ENCODE measurements around the gene SAMD10.

Gene SAMD10

GRCh38 chr20:64011366-64011779, 31.9 kb upstream of the SAMD10 start:
- no peak overlapping the region for H3K4me3 ChIP-seq (ENCODE audit: low read length)
- H3K9ac ChIP-seq (ENCODE audit: low read length): no peak overlapping the region
- no peaks in the 10 kb centered on the region for H3K4me1 ChIP-seq (ENCODE audit: control insufficient read depth, insufficient read depth, low read length)
- H3K36me3 ChIP-seq (ENCODE audit: control insufficient read depth, insufficient read depth, low read length): peaks cover 33% of the 10 kb centered on the region
- H3K27ac ChIP-seq (ENCODE audit: low read depth, low read length): no peak overlapping the region
- no peaks in the 10 kb centered on the region for H3K27me3 ChIP-seq (ENCODE audit: control insufficient read depth, insufficient read depth, low read length)

- Histone ChIP-seq H3K27ac (ENCODE audit: low read depth, low read length) (no peak overlapping the region), H3K36me3 (ENCODE audit: control insufficient read depth, insufficient read depth, low read length) (peaks cover 36% of the 10 kb centered on the region), H3K27me3 (ENCODE audit: control insufficient read depth, insufficient read depth, low read length) (no peaks in the 10 kb centered on the region), H3K9ac (ENCODE audit: low read length) (no peak overlapping the region), H3K4me3 (ENCODE audit: low read length) (no peak overlapping the region), H3K4me1 (ENCODE audit: control insufficient read depth, insufficient read depth, low read length) (no peaks in the 10 kb centered on the region)
These were observed 31.3 kb upstream of the SAMD10 start for GRCh38 chr20:64010711-64011237.

DNA sequence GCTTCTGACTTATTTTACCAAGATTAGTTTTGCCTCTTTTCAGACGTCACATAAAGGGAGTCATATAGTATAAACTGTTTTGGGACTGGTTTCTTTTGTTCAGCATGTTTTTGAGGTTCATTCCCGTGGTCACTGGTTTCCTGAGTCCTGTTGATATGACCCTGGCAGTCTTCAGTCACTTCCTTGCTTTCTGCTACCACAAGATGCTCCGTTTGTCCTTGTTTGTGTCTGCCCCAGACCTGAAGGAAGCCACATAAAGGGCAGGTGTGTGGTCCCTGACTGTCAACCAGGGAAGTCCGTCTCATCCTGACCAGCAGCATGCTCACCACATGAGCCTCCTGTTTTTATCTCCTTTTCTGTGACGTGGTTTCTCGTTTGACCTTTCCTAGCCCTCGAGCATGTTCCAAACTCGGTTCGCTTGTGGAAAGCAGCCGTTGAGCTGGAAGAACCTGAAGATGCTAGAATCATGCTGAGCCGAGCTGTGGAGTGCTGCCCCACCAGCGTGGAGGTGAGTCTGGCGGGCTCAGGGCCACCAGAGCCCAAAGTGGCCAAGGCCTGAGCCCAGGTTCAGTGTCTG, 30.5 kb upstream of the SAMD10 start:
- H3K4me1 ChIP-seq (ENCODE audit: control insufficient read depth, insufficient read depth, low read length): no peaks in the 10 kb centered on the region
- H3K4me3 ChIP-seq (ENCODE audit: low read length): no peak overlapping the region
- H3K27ac ChIP-seq (ENCODE audit: low read depth, low read length): no peak overlapping the region
- no peaks in the 10 kb centered on the region for H3K27me3 ChIP-seq (ENCODE audit: control insufficient read depth, insufficient read depth, low read length)
- H3K36me3 ChIP-seq (ENCODE audit: control insufficient read depth, insufficient read depth, low read length): peaks cover 38% of the 10 kb centered on the region
- H3K9ac ChIP-seq (ENCODE audit: low read length): no peak overlapping the region

DNA sequence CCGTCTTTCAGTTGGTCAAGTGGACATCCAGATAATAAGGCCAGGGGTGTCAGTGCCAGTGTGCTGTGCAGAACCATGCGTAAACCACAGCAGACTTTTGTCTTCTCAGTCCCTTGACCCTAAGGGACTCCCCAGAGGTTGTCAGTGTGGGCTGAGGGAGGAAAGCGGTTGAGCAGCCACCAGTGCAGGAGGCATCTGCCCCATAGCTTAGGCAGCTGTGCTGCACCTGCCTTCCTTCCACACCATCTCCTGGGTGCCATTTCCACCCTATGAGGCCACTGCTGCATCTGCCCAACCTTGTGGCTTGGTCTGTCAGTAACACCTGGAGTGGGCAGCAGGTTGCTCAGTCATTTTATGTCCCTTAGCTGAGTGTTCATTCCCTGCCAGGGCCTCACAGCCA, 27.5 kb upstream of the SAMD10 start:
- H3K9ac ChIP-seq (ENCODE audit: low read length): no peak overlapping the region
- no peaks in the 10 kb centered on the region for H3K4me1 ChIP-seq (ENCODE audit: control insufficient read depth, insufficient read depth, low read length)
- no peaks in the 10 kb centered on the region for H3K27me3 ChIP-seq (ENCODE audit: control insufficient read depth, insufficient read depth, low read length)
- peaks cover 46% of the 10 kb centered on the region for H3K36me3 ChIP-seq (ENCODE audit: control insufficient read depth, insufficient read depth, low read length)
- H3K4me3 ChIP-seq (ENCODE audit: low read length): no peak overlapping the region
- H3K27ac ChIP-seq (ENCODE audit: low read depth, low read length): no peak overlapping the region

DNA sequence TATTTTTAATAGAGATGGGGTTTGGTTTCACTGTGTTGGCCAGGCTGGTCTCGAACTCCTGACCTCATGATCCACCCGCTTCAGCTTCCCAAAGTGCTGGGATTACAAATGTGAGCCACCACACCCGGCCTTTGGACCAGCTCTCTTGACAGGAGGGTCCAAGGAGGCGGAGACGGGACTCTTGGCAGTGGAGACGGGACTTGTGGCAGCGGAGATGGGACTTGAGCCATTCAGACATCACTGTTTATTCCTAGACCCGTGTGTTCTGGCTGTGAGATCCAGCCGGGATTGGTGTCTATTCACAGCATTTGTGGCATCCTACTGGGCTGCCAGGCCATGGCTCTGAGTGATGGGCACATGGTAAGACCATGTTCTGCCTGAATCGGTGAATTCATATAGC, 27.0 kb upstream of the SAMD10 start:
- no peaks in the 10 kb centered on the region for H3K4me1 ChIP-seq (ENCODE audit: control insufficient read depth, insufficient read depth, low read length)
- H3K36me3 ChIP-seq (ENCODE audit: control insufficient read depth, insufficient read depth, low read length): peaks cover 46% of the 10 kb centered on the region
- no peak overlapping the region for H3K9ac ChIP-seq (ENCODE audit: low read length)
- H3K27ac ChIP-seq (ENCODE audit: low read depth, low read length): no peak overlapping the region
- no peak overlapping the region for H3K4me3 ChIP-seq (ENCODE audit: low read length)
- no peaks in the 10 kb centered on the region for H3K27me3 ChIP-seq (ENCODE audit: control insufficient read depth, insufficient read depth, low read length)

- H3K4me1 ChIP-seq (ENCODE audit: control insufficient read depth, insufficient read depth, low read length): no peaks in the 10 kb centered on the region
- H3K27me3 ChIP-seq (ENCODE audit: control insufficient read depth, insufficient read depth, low read length): no peaks in the 10 kb centered on the region
- H3K9ac ChIP-seq (ENCODE audit: low read length): no peak overlapping the region
- H3K4me3 ChIP-seq (ENCODE audit: low read length): no peak overlapping the region
- peaks cover 45% of the 10 kb centered on the region for H3K36me3 ChIP-seq (ENCODE audit: control insufficient read depth, insufficient read depth, low read length)
- no peak overlapping the region for H3K27ac ChIP-seq (ENCODE audit: low read depth, low read length)
These were observed 26.0 kb upstream of the SAMD10 start for GRCh38 chr20:64005394-64005793.

- peaks cover 48% of the 10 kb centered on the region for H3K36me3 ChIP-seq (ENCODE audit: control insufficient read depth, insufficient read depth, low read length)
- H3K27ac ChIP-seq (ENCODE audit: low read depth, low read length): no peak overlapping the region
- H3K4me1 ChIP-seq (ENCODE audit: control insufficient read depth, insufficient read depth, low read length): no peaks in the 10 kb centered on the region
- H3K27me3 ChIP-seq (ENCODE audit: control insufficient read depth, insufficient read depth, low read length): no peaks in the 10 kb centered on the region
- H3K9ac ChIP-seq (ENCODE audit: low read length): no peak overlapping the region
- H3K4me3 ChIP-seq (ENCODE audit: low read length): no peak overlapping the region
These were observed 24.7 kb upstream of the SAMD10 start for GRCh38 chr20:64003960-64004725.

DNA sequence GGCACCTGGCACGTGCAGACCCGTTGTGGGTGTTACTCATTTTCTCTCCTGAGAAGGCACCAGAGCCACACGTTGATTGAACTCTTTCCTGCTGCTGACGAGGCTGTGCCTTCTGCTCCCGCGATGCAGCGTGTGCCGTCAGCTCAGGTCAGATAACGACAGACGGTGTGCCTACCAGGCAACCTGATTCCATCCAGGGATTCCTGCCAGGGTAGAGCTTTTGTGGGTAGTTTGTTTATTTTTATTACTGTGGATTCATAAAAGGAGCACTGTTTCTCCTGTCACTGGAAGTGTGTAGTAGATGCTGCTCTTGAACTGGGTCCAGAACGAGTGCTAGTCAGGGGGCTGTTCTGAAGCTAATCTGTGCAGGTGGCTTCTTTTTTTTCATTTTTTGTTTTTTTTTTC, 22.2 kb upstream of the SAMD10 start:
- H3K4me1 ChIP-seq (ENCODE audit: control insufficient read depth, insufficient read depth, low read length): no peaks in the 10 kb centered on the region
- no peak overlapping the region for H3K27ac ChIP-seq (ENCODE audit: low read depth, low read length)
- no peak overlapping the region for H3K9ac ChIP-seq (ENCODE audit: low read length)
- H3K27me3 ChIP-seq (ENCODE audit: control insufficient read depth, insufficient read depth, low read length): no peaks in the 10 kb centered on the region
- peaks cover 46% of the 10 kb centered on the region for H3K36me3 ChIP-seq (ENCODE audit: control insufficient read depth, insufficient read depth, low read length)
- no peak overlapping the region for H3K4me3 ChIP-seq (ENCODE audit: low read length)

GRCh38 chr20:64000906-64001305, 21.5 kb upstream of the SAMD10 start:
- peaks cover 46% of the 10 kb centered on the region for H3K36me3 ChIP-seq (ENCODE audit: control insufficient read depth, insufficient read depth, low read length)
- no peak overlapping the region for H3K9ac ChIP-seq (ENCODE audit: low read length)

GRCh38 chr20:63982937-63983336, 3.5 kb upstream of the SAMD10 start:
- Histone ChIP-seq H3K4me1 (ENCODE audit: control insufficient read depth, insufficient read depth, low read length) (peaks cover 4% of the 10 kb centered on the region), H3K27me3 (ENCODE audit: control insufficient read depth, insufficient read depth, low read length) (no peaks in the 10 kb centered on the region), H3K27ac (ENCODE audit: low read depth, low read length) (no peak overlapping the region), H3K9ac (ENCODE audit: low read length) (no peak overlapping the region), H3K36me3 (ENCODE audit: control insufficient read depth, insufficient read depth, low read length) (peaks cover 26% of the 10 kb centered on the region), H3K4me3 (ENCODE audit: low read length) (no peak overlapping the region)

More at GRCh38 chr20:64000906-64001305, 21.5 kb upstream of the SAMD10 start:
- Histone ChIP-seq H3K27ac (ENCODE audit: low read depth, low read length) (no peak overlapping the region), H3K4me1 (ENCODE audit: control insufficient read depth, insufficient read depth, low read length) (no peaks in the 10 kb centered on the region), H3K27me3 (ENCODE audit: control insufficient read depth, insufficient read depth, low read length) (no peaks in the 10 kb centered on the region), H3K4me3 (ENCODE audit: low read length) (no peak overlapping the region)

DNA sequence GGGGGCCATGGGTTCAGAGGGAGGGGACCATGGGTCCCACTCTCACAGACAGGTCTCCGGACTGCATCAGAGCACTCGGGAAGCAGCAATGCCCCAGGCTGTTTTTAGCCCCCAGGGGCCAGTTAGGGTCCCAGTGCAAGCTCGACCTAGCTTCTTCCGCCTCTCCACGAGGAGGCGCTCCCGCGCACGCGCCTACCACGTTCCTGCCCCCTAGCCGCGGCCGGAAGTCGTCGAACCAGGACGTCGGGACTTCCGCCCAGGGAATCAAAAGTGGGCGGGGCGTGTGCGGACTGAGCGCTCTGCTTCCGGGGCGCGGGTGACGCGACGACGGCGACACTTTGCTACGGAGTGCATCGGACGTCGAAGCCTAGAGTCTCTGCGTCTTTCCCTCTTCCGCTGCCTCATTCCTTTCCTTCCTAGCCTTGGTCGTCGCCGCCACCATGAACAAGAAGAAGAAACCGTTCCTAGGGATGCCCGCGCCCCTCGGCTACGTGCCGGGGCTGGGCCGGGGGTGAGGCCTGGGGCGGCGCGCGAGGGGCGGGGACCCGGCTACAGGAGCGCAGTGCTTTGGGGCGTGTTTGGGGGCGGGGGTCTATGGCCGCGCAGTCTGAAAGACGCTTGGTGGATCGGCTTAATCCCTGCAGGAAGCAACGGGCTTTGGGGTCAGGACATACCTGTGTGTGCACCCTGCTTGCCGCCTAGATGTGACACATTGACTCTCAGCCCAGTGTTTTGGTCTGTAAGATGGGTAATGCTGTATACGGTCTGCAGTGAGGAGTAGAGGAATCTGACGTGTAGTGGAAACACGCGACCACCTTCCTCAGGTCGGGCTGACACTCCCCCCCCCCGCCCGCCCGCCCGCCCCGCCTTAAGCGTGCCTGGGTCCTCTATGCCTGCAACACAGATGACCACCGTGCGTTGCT, 1.6 kb upstream of the SAMD10 start, which contains the start of gene PRPF6:
TSS of gene PRPF6 (plus strand) at position 327 of the 923 bp plus-strand sequence. CDS start at position 441, 114 bp downstream.
- Histone ChIP-seq H3K36me3 (ENCODE audit: control insufficient read depth, insufficient read depth, low read length) (peaks cover 18% of the 10 kb centered on the region), H3K4me1 (ENCODE audit: control insufficient read depth, insufficient read depth, low read length) (peaks cover 4% of the 10 kb centered on the region), H3K4me3 (ENCODE audit: low read length) (peak within 1 kb of the TSS; percentile 99), H3K9ac (ENCODE audit: low read length) (peak within 1 kb of the TSS; percentile 80), H3K27me3 (ENCODE audit: control insufficient read depth, insufficient read depth, low read length) (no peaks in the 10 kb centered on the region), H3K27ac (ENCODE audit: low read depth, low read length) (peak within 1 kb of the TSS; percentile 81)

- Histone ChIP-seq H3K4me3 (ENCODE audit: low read length) (peak overlapping the region; percentile 47), H3K9ac (ENCODE audit: low read length) (no peak overlapping the region), H3K27me3 (ENCODE audit: control insufficient read depth, insufficient read depth, low read length) (no peaks in the 10 kb centered on the region), H3K4me1 (ENCODE audit: control insufficient read depth, insufficient read depth, low read length) (peaks cover 4% of the 10 kb centered on the region), H3K27ac (ENCODE audit: low read depth, low read length) (peak overlapping the region; percentile 28), H3K36me3 (ENCODE audit: control insufficient read depth, insufficient read depth, low read length) (peaks cover 11% of the 10 kb centered on the region)
These were observed 919 bp upstream of the SAMD10 start for GRCh38 chr20:63980317-63980805.

All from rectal smooth muscle tissue (tissue), 1 donor.